ENCODE results near the gene RBL1. TPM values are rescaled to one million over a fixed set of nuclear protein-coding genes. Genes with fewer than 3 reads are reported as not detected.
"Not testable (repeated sequence)": the region's sequence is repeated elsewhere in the genome, so short reads cannot be mapped to it uniquely, and the experiment has no call there.

RBL1 gene
- total and polyA plus RNA-seq, 7 donors: 0.60 to 7.9 (median 3.6) TPM

DNA sequence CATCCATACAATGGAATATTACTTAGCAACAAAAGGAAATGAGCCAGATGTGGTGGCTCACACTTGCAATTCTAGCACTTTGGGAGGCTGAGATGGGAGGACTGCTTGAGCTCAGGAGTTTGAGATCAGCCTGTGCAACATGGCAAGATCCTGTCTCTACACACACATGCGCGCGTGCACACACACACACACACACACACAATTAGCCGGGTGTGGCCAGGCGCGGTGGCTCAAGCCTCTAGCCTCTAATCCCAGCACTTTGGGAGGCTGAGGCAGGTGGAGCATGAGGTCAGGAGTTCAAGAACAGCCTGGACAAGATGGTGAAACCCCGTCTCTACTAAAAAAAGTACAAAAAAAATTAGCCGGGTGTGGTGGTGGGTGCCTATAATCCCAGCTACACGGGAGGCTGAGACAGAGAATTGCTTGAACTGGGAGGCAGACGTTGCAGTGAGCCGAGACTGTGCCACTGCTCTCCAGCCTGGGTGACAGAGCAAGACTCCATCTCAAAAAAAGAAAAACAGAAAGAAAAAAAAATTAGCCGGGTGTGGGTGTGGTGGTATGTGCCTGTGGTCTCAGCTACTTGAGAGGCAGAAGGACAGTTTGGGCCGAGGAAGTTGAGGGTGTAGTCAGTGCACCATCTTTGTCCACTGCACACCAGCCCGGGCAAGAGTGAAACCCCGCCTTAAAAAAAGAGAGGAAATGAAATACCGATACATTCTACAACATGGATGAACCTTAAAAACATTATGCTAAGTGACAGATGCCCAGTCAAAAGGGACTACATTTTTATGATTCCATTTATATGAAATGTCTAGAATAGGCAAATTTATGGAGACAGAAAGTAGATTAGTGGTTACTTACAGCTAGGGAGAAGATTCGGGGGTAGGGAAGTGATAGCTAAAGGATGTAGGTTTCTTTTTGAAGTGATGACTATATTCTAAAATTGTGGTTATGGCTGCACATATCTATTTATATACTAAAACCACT lies 52.5 kb downstream of the RBL1 start:
- WGBS, 2 donors: 73 to 90% methylated on average over 17 of the region's 17 CpGs
- H3K4me3 ChIP-seq: no peak overlapping the region
- H3K36me3 ChIP-seq: peaks cover 0 to 85% (median 9%) of the 10 kb centered on the region in 4 donors
- no peak for DNase-seq
- no peak overlapping the region for H3K27ac ChIP-seq
- H3K27me3 ChIP-seq: no peaks in the 10 kb centered on the region
- intact Hi-C loops (cut with DNase I): no loop called here
- no peak for TF ChIP-seq POLR2A (IDR thresholded peaks at IDR 0.05)
- TF ChIP-seq, protein P1, sequence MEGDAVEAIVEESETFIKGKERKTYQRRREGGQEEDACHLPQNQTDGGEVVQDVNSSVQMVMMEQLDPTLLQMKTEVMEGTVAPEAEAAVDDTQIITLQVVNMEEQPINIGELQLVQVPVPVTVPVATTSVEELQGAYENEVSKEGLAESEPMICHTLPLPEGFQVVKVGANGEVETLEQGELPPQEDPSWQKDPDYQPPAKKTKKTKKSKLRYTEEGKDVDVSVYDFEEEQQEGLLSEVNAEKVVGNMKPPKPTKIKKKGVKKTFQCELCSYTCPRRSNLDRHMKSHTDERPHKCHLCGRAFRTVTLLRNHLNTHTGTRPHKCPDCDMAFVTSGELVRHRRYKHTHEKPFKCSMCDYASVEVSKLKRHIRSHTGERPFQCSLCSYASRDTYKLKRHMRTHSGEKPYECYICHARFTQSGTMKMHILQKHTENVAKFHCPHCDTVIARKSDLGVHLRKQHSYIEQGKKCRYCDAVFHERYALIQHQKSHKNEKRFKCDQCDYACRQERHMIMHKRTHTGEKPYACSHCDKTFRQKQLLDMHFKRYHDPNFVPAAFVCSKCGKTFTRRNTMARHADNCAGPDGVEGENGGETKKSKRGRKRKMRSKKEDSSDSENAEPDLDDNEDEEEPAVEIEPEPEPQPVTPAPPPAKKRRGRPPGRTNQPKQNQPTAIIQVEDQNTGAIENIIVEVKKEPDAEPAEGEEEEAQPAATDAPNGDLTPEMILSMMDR (IDR thresholded peaks at IDR 0.05): no peak
- no peak for TF ChIP-seq EP300 (IDR thresholded peaks at IDR 0.05)
- TF ChIP-seq POLR2AphosphoS5 (IDR thresholded peaks at IDR 0.05): no peak
- no peaks in the 10 kb centered on the region for H3K4me1 ChIP-seq
- no peaks in the 10 kb centered on the region for H3K9me3 ChIP-seq

DNA sequence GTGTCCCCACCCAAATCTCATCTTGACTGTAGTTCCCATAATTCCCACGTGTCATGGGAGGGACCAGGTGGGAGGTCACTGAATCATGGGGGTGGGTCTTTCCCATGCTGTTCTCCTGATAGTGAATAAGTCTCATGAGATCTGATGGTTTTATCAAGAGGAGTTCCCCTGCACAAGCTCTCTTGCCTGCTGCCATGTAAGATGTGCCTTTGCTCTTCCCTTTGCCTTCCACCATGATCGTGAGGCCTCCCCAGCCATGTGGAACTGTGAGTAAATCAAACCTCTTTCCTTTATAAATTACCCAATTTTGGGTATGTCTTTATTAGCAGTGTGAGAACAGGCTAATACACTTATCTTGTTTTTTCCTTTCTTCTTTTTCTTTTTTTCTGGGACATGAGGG lies 56.4 kb downstream of the RBL1 start:
- H3K4me3 ChIP-seq; H3K27ac ChIP-seq; DNase-seq; H3K4me1 ChIP-seq; H3K9me3 ChIP-seq; intact Hi-C loops (cut with DNase I); H3K27me3 ChIP-seq: not testable (repeated sequence)
- WGBS, 2 donors: 96 to 99% methylated on average over 2 of the region's 2 CpGs
- H3K36me3 ChIP-seq: peaks cover 0 to 67% (median 4%) of the 10 kb centered on the region in 4 donors

GRCh38 chr20:37032077-37032476 lies 63.7 kb downstream of the RBL1 start:
- no peak for TF ChIP-seq POLR2A (IDR thresholded peaks at IDR 0.05)
- TF ChIP-seq EP300 (IDR thresholded peaks at IDR 0.05): no peak
- no peak for TF ChIP-seq POLR2AphosphoS5 (IDR thresholded peaks at IDR 0.05)
- TF ChIP-seq, protein P1 (IDR thresholded peaks at IDR 0.05): no peak
- no peak overlapping the region for H3K4me3 ChIP-seq
- H3K4me1 ChIP-seq: no peaks in the 10 kb centered on the region
- intact Hi-C loops (cut with DNase I): no loop called here
- peaks cover 0 to 51% (median 0%) of the 10 kb centered on the region in 4 donors for H3K36me3 ChIP-seq
- 97 to 99% methylated on average over 4 of the region's 4 CpGs for WGBS, 2 donors
- DNase-seq: no peak
- H3K9me3 ChIP-seq: no peaks in the 10 kb centered on the region
- H3K27ac ChIP-seq: no peak overlapping the region
- H3K27me3 ChIP-seq: no peaks in the 10 kb centered on the region

- WGBS, 2 donors: 84 to 98% methylated on average over 2 of the region's 2 CpGs
- DNase-seq: no peak
- no peak for TF ChIP-seq EP300 (IDR thresholded peaks at IDR 0.05)
- no peak for TF ChIP-seq POLR2A (IDR thresholded peaks at IDR 0.05)
- TF ChIP-seq, protein P1 (IDR thresholded peaks at IDR 0.05): no peak
- no peak for TF ChIP-seq POLR2AphosphoS5 (IDR thresholded peaks at IDR 0.05)
Measured at GRCh38 chr20:37020636-37021035, 75.2 kb downstream of the RBL1 start.

DNA sequence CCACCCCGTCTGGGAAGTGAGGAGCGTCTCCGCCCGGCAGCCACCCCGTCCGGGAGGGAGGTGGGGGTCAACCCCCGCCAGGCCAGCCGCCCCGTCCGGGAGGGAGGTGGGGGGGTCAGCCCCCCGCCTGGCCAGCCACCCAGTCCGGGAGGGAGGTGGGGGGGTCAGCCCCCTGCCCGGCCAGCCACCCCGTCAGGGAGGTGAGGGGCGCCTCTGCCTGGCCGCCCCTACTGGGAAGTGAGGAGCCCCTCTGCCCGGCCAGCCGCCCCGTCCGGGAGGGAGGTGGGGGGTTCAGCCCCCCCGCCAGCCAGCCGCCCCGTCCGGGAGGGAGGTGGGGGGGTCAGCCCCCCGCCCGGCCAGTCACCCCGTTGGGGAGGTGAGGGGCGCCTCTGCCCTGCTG lies 83.2 kb downstream of the RBL1 start:
- H3K4me1 ChIP-seq; intact Hi-C loops (cut with DNase I); H3K27ac ChIP-seq; H3K9me3 ChIP-seq; DNase-seq; H3K4me3 ChIP-seq; H3K27me3 ChIP-seq: not testable (repeated sequence)
- H3K36me3 ChIP-seq: peaks cover 0 to 31% (median 0%) of the 10 kb centered on the region in 4 donors
- 97% methylated on average over 28 of the region's 28 CpGs for WGBS, 2 donors

More at GRCh38 chr20:37020636-37021035, 75.2 kb downstream of the RBL1 start:
- Histone ChIP-seq H3K27me3 (no peaks in the 10 kb centered on the region), H3K27ac (no peak overlapping the region), H3K4me1 (no peaks in the 10 kb centered on the region), H3K9me3 (no peaks in the 10 kb centered on the region), H3K36me3 (peaks cover 0 to 57% (median 1%) of the 10 kb centered on the region in 4 donors), H3K4me3 (no peak overlapping the region)
- intact Hi-C loops (cut with DNase I): no loop called here

DNA sequence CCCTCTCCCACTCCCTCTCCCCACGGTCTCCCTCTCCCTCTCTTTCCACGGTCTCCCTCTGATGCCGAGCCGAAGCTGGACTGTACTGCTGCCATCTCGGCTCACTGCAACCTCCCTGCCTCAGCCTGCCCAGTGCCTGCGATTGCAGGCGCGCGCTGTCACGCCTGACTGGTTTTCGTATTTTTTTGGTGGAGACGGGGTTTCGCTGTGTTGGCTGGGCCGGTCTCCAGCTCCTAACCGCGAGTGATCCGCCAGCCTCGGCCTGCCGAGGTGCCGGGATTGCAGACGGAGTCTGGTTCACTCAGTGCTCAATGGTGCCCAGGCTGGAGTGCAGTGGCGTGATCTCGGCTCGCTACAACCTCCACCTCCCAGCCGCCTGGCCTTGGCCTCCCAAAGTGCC lies 83.9 kb downstream of the RBL1 start:
- DNase-seq; H3K9me3 ChIP-seq; H3K27ac ChIP-seq; H3K4me3 ChIP-seq; H3K27me3 ChIP-seq; H3K4me1 ChIP-seq; intact Hi-C loops (cut with DNase I): not testable (repeated sequence)
- peaks cover 0 to 29% (median 0%) of the 10 kb centered on the region in 4 donors for H3K36me3 ChIP-seq
- 97% methylated on average over 25 of the region's 25 CpGs for WGBS, 2 donors
